C4-2B (cell line): ENCODE data around the gene CNPPD1.

Experiments used
- H3K27ac ChIP-seq: fragments of 450-650 bp; 2 replicates; pipeline ENCODE4 v1.5.1; 2017
- ZFX ChIP-seq: fragments of 450-650 bp; IDR thresholded peaks from 2 replicates; pipeline ENCODE4 v1.6.1; 2017
- TF ChIP-seq, protein P1 (sequence below): fragments of 450-650 bp; conservative IDR thresholded peaks from 2 replicates; pipeline ENCODE4 v1.5.1; 2017; ENCODE audit warnings: mild to moderate bottlenecking

CNPPD1 gene

DNA sequence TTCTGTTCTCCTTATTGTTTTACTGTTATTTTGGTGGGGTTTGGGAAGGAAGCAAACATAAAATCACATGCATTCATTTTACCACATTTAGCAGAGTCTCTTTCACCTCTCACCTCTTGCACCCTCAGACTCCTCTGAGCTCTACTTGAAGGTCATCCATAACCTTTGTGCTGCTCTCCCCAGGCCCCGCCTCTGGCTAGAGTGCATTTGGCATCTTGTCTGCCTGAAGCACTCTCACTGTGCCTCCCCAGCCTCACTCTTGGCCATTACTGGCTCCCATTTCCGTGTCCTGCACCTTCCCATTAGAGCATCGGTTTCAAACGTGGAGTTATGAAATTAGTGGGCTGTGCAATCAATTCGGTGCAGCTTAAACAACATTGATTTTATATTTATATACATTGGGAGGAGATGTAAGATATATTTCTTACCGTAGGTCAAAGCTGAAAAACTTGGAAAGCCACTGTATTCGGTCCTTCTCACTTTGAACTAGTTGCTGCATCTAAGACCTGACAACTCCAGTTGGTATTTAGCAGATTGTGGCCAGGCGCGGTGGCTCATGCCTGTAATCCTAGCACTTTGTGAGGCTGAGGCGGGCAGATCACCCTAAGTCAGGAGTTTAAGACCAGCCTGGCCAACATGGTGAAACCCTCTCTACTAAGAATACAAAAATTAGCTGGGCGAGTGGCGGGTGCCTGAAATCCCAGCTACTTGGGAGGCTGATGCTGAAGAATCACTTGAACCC is 22.9 kb upstream of the CNPPD1 start:
- H3K27ac ChIP-seq: no peak overlapping the region
- TF ChIP-seq, protein P1, sequence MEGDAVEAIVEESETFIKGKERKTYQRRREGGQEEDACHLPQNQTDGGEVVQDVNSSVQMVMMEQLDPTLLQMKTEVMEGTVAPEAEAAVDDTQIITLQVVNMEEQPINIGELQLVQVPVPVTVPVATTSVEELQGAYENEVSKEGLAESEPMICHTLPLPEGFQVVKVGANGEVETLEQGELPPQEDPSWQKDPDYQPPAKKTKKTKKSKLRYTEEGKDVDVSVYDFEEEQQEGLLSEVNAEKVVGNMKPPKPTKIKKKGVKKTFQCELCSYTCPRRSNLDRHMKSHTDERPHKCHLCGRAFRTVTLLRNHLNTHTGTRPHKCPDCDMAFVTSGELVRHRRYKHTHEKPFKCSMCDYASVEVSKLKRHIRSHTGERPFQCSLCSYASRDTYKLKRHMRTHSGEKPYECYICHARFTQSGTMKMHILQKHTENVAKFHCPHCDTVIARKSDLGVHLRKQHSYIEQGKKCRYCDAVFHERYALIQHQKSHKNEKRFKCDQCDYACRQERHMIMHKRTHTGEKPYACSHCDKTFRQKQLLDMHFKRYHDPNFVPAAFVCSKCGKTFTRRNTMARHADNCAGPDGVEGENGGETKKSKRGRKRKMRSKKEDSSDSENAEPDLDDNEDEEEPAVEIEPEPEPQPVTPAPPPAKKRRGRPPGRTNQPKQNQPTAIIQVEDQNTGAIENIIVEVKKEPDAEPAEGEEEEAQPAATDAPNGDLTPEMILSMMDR: no peak
- TF ChIP-seq ZFX: no peak

DNA sequence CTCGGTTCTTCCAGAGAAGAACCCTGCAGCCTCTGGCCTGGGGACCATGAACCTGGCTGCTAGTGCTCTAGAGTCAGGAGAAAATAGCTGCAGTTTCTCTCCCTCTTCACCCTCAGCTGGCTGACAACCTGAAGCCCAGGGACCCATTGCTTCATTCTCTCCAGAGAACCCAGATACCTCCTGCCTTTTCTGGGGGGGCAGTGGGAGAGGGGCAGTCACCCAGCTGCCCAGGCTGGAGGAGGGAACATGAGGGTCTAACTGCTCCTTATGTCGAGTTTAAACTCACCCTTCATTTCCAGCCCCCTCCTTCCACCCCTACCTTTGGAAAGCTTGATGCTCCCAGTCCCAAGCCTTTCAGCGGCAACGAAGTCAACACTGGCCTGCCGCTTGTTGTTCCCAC is 22.2 kb upstream of the CNPPD1 start:
- no peak for TF ChIP-seq ZFX
- TF ChIP-seq, protein P1: no peak
- H3K27ac ChIP-seq: no peak overlapping the region

DNA sequence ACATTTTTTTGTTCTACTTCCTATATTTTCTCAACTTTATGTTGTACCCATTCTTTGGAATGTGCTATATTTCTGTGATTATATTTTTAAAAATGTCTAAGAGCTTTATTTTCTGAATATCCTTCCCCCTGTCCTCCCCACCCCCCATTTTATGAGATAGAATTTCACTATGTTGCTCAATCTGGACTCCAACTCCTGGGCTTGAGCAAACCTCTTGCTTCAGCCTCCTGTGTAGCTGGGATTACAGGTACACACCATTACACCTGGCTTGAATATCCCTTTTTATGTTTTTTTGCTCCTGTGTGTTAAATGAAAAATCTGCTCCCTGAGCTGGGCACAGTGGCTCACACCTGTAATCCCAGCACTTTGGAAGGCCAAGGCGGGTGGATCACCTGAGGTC is 20.7 kb upstream of the CNPPD1 start:
- H3K27ac ChIP-seq: no peak overlapping the region
- TF ChIP-seq, protein P1: no peak

DNA sequence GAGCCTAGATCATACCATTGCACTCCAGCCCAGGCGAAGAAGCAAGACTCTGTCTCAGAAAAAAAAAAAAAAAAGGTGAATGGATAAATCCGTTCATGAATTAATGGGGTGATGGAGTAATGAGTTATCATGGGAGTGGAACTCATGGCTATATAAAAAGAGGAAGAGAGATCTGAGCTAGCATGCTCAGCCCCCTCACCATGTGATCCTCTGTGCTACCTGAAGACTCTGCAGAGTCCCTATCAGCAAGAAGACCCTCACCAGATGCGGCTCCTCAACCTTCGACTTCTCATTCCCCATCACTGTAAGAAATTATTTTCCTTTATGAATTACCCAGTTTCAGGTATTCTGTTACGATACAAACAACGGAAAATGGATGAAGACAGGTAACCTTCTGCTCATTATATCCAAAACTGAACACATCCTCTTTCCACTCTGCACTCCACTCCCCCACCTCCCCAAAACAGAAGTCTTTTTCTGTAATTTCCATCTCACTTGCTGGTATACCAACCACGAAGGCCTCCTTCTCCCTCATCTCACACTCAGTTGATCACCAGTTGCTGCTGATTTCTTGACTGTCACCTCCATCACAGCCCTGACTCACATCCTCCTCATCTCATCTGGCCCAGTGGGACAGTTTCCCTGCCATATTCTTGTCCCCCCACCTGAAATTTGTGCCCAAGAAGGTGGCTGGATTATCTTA is 10.2 kb upstream of the CNPPD1 start:
- TF ChIP-seq, protein P1: no peak
- TF ChIP-seq ZFX: no peak
- H3K27ac ChIP-seq: no peak overlapping the region

DNA sequence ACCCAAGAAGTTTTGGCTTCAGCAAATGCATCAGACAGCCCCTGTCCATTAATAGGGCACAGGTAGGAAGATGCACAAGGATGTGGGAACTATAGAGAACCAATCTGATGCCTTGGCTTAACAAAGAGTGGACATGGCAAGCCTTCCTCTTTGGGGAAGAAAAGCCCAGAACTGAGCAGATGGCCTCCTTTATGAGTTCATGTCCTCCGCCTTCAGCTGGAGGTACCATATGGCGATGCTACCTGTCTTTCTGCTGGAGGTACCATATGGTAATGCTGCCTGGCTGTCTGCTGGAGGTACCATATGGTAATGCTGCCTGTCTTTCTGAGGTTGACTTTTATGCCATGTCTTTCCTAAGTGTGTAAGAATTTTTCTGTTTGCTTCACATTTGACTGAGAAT is 7.4 kb upstream of the CNPPD1 start:
- no peak for TF ChIP-seq ZFX
- TF ChIP-seq, protein P1: no peak
- H3K27ac ChIP-seq: no peak overlapping the region

DNA sequence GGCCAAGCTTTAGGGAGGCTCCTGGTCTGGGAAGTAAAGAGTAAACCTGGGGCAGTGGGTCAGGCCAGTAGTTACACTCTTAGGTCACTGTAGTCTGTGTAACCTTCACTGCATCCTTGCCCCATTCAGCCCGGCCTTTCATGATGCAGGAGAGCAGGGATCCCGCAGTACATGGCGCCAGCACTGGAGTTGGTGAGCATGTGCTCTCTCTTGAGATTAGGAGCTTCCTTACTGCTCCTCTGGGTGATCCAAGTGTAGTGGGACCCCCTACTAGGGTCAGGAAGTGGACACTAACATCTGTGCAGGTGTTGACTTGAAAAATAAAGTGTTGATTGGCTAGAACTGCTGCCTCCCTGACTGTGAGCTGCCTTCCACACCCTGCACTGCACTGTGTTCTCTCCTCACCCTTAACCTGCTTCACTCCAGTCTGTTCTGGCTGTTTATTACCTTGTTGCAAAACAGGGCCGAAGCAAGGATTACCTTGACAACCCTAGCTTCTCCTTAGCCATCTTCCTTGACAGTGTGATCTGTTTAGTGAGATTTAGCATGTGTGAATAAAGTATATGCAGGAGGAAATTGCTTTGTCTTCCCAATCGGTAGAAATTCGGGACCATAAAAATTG is 6.5 kb upstream of the CNPPD1 start:
- TF ChIP-seq ZFX: no peak
- TF ChIP-seq, protein P1: no peak
- H3K27ac ChIP-seq: no peak overlapping the region
